ENCODE measurements around the gene SPACA6.

DNA sequence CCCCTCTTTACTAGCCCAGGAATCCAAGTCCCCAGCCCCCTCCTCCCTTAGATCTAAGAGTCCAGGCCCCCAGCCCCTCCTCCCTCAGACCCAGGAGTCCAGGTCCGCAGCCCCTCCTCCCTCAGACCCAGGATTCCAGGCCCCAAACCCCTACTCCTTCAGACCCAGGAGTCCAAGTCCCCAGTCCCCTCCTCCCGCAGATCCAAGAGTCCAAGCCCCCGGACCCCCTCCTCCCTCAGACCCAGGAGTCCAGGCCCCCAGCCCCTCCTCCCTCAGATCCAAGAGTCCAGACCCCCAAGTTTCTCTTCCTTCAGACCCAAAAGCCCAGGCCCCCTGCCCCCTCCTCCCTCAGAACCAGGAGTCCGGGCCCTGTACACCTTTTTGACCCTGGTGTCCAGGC, 11.5 kb downstream of the SPACA6 start:
- TF ChIP-seq CTCF (conservative IDR thresholded peaks at IDR 0.05 in 1 of 2, IDR thresholded peaks at IDR 0.05 in 1 of 2; ENCODE audit: low read depth in 1 of 2, low read length in 2 of 2): no peak
- no peak for TF ChIP-seq EZH2 (IDR thresholded peaks at IDR 0.05; ENCODE audit: low read length, missing control alignments)

All from fibroblast of lung (primary cell).